Stromal cell of bone marrow (primary cell): Measurements from ENCODE around the gene COPB2.

Experiments
- DNase-seq: peaks from one replicate; pipeline ENCODE4 v3.0.0-alpha.2; 2012; ENCODE audit warnings: low read depth

Gene COPB2

GRCh38 chr3:139327861-139328260 lies 61.6 kb downstream of the COPB2 start:
- no peak for DNase-seq

DNA sequence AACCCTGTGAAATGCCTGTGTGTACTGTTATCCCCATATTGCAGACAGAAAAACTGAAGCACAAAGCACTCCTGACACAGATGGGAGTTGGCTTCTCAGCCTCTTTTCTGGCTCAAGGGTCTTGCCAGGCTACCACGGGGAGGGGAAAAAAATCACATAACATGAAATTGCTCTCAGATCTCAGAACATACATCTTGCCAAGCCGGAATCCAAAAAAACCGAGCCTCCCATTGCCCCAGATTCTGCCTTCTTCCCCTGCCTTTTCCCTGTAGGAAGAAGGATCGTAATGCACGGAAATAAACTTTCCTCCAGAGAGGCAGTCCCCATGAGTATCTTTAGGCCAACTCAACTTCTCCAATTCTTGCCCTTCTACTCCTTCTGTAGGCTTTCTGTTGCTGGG lies 62.2 kb downstream of the COPB2 start:
- DNase-seq = no peak

- no peak for DNase-seq
Measured at GRCh38 chr3:139326707-139327106, 62.7 kb downstream of the COPB2 start.

- DNase-seq = no peak
Measured at GRCh38 chr3:139326131-139326530, 63.3 kb downstream of the COPB2 start.

- DNase-seq = no peak
Measured at GRCh38 chr3:139325551-139325950, 63.9 kb downstream of the COPB2 start.

- DNase-seq = no peak
Measured at GRCh38 chr3:139324456-139324855, 65.0 kb downstream of the COPB2 start.

- no peak for DNase-seq
Measured at GRCh38 chr3:139323146-139323545, 66.3 kb downstream of the COPB2 start.

- DNase-seq = no peak
Measured at GRCh38 chr3:139322346-139322745, 67.1 kb downstream of the COPB2 start.

DNA sequence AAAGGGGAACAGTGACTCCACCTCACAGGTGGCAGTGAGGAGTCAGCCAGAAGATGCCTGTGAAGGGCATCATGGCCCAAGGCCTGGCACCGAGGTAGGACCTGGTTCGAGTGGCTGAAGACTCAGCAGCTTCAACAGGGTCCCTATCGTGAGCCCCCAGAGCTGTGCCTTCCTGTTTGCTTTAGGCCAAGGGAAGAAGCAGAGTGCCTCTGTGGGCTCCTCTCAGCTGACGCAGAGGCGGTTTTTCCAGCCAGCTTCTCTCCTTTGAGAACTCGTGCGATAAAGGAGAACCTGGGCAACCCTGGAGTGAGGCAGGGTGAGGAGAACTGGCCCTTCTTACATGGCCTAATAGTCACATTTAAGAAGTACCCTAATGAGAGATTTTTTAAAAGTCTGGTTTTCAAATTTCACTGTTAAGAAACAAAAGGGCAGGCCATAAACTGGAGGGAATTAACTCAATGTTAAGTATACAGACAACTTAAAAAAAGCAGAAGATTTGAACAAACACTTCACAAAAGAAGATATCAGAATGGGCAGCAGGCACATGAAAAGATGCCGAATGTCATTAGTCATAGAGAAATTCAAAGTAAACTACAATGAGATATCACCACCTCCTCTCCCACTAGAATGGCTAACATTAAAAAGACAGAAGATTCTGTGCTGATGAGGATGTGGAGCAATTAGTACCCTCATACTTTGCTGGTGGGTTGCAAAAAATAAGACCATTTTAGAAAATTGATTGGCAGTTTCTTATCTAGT lies 68.7 kb downstream of the COPB2 start:
- DNase-seq = no peak

- no peak for DNase-seq
Measured at GRCh38 chr3:139319428-139320402, 69.7 kb downstream of the COPB2 start.

DNA sequence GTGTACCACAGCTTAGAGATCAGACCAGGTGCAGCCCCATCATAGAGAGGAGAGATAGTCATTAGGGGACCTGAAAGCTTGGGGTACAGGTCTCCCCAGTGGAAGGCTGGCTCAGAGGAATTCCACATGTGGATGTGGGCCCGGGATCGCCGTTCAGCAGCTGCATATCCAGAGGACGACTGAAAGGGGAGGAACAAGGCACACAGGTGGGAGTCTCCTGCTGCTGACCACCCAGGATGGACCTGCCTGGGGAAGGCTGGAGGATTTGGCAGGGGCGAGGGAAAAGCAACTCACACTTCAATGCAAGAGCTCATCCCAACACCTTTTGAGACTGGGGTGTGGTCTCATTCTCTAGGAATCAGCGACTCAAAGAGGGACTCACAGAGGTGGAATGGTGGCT lies 70.6 kb downstream of the COPB2 start:
- no peak for DNase-seq

GRCh38 chr3:139318431-139318816 lies 71.0 kb downstream of the COPB2 start:
- no peak for DNase-seq

DNA sequence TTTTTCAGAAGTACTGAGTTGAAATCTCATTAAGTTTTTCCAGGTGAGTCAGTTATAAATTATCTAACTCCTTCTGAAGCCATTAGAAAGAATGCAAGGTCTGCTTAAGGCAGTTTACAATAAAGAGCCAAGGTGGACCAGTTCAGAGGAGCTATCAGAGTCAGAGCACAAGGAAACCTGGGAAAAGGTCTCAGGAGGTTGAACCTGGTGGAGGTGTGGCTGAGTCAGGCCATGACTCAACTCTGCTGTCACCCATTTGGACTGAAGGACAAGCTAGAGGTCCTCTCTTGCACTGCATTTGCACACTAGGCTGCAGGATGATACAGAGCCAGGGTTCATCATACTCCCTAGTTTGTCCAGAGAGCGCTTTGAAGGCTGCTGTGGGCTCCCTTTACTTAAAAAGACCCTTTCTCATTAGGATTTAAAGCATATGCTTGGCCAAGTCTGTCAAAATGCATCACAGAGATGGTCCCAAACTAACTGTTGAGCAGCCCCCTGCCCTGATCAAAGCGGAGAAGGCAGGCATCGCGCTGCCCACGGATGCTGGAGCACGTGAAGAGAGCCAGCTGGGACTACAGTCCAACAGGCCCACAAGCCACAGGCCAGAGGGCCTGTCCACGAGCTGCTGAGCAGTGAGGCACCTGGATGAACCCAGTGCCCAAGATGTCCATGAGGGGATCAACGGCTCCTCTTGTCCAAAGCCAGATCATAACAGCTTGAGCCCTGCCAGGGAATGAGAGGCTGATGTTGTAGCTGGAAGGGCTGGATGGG lies 71.6 kb downstream of the COPB2 start:
- DNase-seq = no peak

- no peak for DNase-seq
Measured at GRCh38 chr3:139317215-139317614, 72.2 kb downstream of the COPB2 start.

DNA sequence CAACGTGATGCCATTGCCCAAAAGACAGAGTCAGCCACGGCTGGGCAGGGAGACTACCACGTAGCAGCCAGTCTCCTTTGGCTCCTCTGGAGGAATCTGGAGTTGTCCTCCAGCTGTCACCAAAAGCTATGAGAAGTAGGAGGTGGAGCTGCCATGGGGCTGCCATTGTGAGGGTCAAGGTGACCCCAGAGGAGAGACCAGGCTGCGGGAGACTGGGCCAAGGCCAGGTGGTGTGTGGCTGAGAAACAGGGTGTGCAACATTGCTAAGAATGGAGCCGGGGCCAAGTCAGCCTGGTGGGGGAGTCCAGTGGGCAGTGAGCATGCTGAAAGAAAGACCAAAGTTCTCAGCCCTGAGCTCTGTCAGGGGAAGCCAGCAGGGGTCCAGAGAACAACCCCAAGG lies 75.5 kb downstream of the COPB2 start:
- DNase-seq = no peak

- no peak for DNase-seq
Measured at GRCh38 chr3:139312959-139313358, 76.5 kb downstream of the COPB2 start.

GRCh38 chr3:139312416-139312815 lies 77.0 kb downstream of the COPB2 start:
- DNase-seq = no peak

GRCh38 chr3:139311557-139311956 lies 77.9 kb downstream of the COPB2 start:
- no peak for DNase-seq

GRCh38 chr3:139310474-139310933 lies 78.9 kb downstream of the COPB2 start:
- peak; percentile 79 for DNase-seq

- peak; percentile 39 for DNase-seq
Measured at GRCh38 chr3:139309880-139310279, 79.6 kb downstream of the COPB2 start.

GRCh38 chr3:139309061-139309591 lies 80.3 kb downstream of the COPB2 start:
- DNase-seq = no peak

- no peak for DNase-seq
Measured at GRCh38 chr3:139308560-139308959, 80.9 kb downstream of the COPB2 start.
